ENCODE data around the gene CA14. TPM values are rescaled to one million over a fixed set of nuclear protein-coding genes. Genes with fewer than 3 reads are reported as not detected.

CA14 gene
- total and polyA plus RNA-seq, 9 of the 15 experiments (the other 6 are each of a cell fraction or from before 2014, with no cell fraction given): 0.13 to 0.57 (median 0.26) TPM; not detected in 1

GRCh38 chr1:150293433-150294253 is 36.1 kb downstream of the CA14 start, which contains the start of gene MRPS21 (continued):
- TF ChIP-seq RNF219 (CRISPR knock-in tag; IDR thresholded peaks at IDR 0.05): no peak
- TF ChIP-seq TSC22D4 (tag; IDR thresholded peaks at IDR 0.05): no peak
- no peak for TF ChIP-seq SAFB (IDR thresholded peaks at IDR 0.05; ENCODE audit: borderline replicate concordance, low read depth, low read length)
- TF ChIP-seq ZNF407 (IDR thresholded peaks at IDR 0.05; ENCODE audit: low read depth): peak; percentile 72
- TF ChIP-seq PTBP1 (IDR thresholded peaks at IDR 0.05; ENCODE audit: low read depth, low read length): no peak
- 0 out of 2 replicates have a peak, but pooled peaks have one; percentile 65 for TF ChIP-seq ZNF695 (CRISPR knock-in tag; IDR thresholded peaks at IDR 0.05)
- TF ChIP-seq ZZZ3 (IDR thresholded peaks at IDR 0.05): no peak
- TF ChIP-seq RBBP5 (IDR thresholded peaks at IDR 0.05; ENCODE audit: borderline replicate concordance, insufficient read depth, low read length, poor library complexity, severe bottlenecking): peak; percentile 71
- peak; percentile 52; the same call in 1 of the 2 replicates for TF ChIP-seq DPF2 (IDR thresholded peaks at IDR 0.05)
- TF ChIP-seq ARID3A (IDR thresholded peaks at IDR 0.05; ENCODE audit: borderline replicate concordance, low read depth, low read length): no peak
- TF ChIP-seq ELF4 (CRISPR knock-in tag; IDR thresholded peaks at IDR 0.05): no peak; the same call in 1 of the 2 replicates
- no peak for TF ChIP-seq ZNF785 (CRISPR knock-in tag; IDR thresholded peaks at IDR 0.05)
- peak; percentile 92 for TF ChIP-seq RBFOX2 (IDR thresholded peaks at IDR 0.05; ENCODE audit: low read depth, low read length)
- TF ChIP-seq TAF9B (IDR thresholded peaks at IDR 0.05; ENCODE audit: partially characterized antibody): peak; percentile 67
- TF ChIP-seq MYNN (IDR thresholded peaks at IDR 0.05): peak; percentile 65; the same call in 1 of the 2 replicates
- TF ChIP-seq MYNN (CRISPR knock-in tag; IDR thresholded peaks at IDR 0.05): no peak

Data from K562 (cell line).